Testis (tissue), 3 donors: ENCODE results near the gene ELMO2. TPM values are rescaled to one million over a fixed set of nuclear protein-coding genes. Genes with fewer than 3 reads are reported as not detected.

Source experiments
- DNase-seq: peaks from one replicate; pipeline ENCODE4 v3.0.0-alpha.2; 2019
- H3K27ac ChIP-seq, 2 donors: fragments of 200-600 bp; sonication (generic); one replicate each; pipeline ENCODE4 v1.5.1; 2019
- H3K27me3 ChIP-seq: fragments of 200-600 bp; sonication (generic); one replicate; pipeline ENCODE4 v1.5.1; 2019
- H3K36me3 ChIP-seq: fragments of 200-600 bp; sonication (generic); one replicate; pipeline ENCODE4 v1.5.1; 2017; ENCODE audit warnings: low read depth; ENCODE audit errors: missing control alignments
- H3K4me1 ChIP-seq: fragments of 200-600 bp; sonication (generic); one replicate; pipeline ENCODE4 v1.5.1; 2019
- H3K4me3 ChIP-seq, 2 donors: fragments of 200-600 bp; sonication (generic); one replicate each; pipeline ENCODE4 v1.5.1; 2017 to 2019
- H3K9me3 ChIP-seq: fragments of 200-600 bp; sonication (generic); one replicate; pipeline ENCODE4 v1.5.1; 2017
- POLR2A ChIP-seq: fragments of 450-650 bp; IDR thresholded peaks from one replicate; pipeline ENCODE4 v1.6.1; 2017; ENCODE audit warnings: antibody characterized with exemption, mild to moderate bottlenecking, moderate library complexity
- WGBS, 2 donors: methylation state at CpG; one replicate each; pipeline ENCODE4 v1.1.5; 2018; 5-methylcytosine and 5-hydroxymethylcytosine counted together
- intact Hi-C: fragments of 100-400 bp; cut with DNase I; formaldehyde crosslinking; loops from one replicate; pipeline ENCODE4 v1.15.1; 2023; ENCODE audit warnings: low total_unique reads
- polyA plus RNA-seq: library from polyadenylated mRNA; stranded (reverse); fragments of 350-450 nt; fragmentation: Illumina TruSeq; extraction: RNeasy Lipid Tissue Mini Kit (QIAGEN cat#74804); gene quantifications from one replicate; pipeline ENCODE4 v1.2.3, GENCODE V29; 2014; ENCODE audit warnings: low read depth, low replicate concordance; ENCODE audit not compliant: insufficient read depth
- total RNA-seq, 2 donors: library from RNA; depleted of rRNA; stranded (reverse); fragments of >200 nt; gene quantifications; one replicate each; pipeline ENCODE4 v1.2.3, GENCODE V29; 2016
- TF ChIP-seq, protein P1 (sequence below), 3 experiments: fragments of 450-650 bp in 2 of 3; fragments of 200-600 bp in 1 of 3; sonication (generic) in 1 of 3; IDR thresholded peaks; one replicate each; pipeline ENCODE4 v1.5.1; 2016 to 2019; ENCODE audit warnings: antibody characterized with exemption in 3 of 3, mild to moderate bottlenecking in 2 of 3, moderate library complexity in 1 of 3

Gene ELMO2
- total and polyA plus RNA-seq, 3 donors from 2014 or later, result 78.8 to 128 (median 120) TPM

DNA sequence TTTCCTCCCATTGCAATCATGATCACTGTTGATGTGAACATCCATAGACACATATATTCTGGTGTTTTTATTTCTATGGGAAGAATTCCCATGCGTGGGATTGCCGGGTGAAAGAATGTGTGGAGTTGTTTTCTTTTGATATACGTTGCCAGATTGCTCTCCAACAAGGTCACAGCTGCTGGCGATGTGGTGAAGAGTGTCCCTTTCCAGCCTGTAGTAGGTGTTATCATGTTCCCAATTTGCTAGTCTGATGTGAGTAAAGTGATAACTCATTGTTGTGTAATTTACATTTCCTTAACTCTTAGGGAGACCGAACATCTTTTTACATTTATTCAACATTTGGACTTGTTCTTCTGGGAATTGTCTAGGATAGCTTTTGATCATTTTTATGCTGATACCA lies 14.5 kb upstream of the ELMO2 start:
- no peak for DNase-seq
- H3K36me3 ChIP-seq, result no peaks in the 10 kb centered on the region
- H3K27ac ChIP-seq, result no peak overlapping the region
- 18 to 23% methylated on average over 5 of the region's 5 CpGs for WGBS, 2 donors
- TF ChIP-seq POLR2A, result no peak
- TF ChIP-seq, protein P1, sequence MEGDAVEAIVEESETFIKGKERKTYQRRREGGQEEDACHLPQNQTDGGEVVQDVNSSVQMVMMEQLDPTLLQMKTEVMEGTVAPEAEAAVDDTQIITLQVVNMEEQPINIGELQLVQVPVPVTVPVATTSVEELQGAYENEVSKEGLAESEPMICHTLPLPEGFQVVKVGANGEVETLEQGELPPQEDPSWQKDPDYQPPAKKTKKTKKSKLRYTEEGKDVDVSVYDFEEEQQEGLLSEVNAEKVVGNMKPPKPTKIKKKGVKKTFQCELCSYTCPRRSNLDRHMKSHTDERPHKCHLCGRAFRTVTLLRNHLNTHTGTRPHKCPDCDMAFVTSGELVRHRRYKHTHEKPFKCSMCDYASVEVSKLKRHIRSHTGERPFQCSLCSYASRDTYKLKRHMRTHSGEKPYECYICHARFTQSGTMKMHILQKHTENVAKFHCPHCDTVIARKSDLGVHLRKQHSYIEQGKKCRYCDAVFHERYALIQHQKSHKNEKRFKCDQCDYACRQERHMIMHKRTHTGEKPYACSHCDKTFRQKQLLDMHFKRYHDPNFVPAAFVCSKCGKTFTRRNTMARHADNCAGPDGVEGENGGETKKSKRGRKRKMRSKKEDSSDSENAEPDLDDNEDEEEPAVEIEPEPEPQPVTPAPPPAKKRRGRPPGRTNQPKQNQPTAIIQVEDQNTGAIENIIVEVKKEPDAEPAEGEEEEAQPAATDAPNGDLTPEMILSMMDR (IDR thresholded peaks at IDR 0.05), result no peak
- intact Hi-C loops, result no loop called here
- no peaks in the 10 kb centered on the region for H3K27me3 ChIP-seq
- H3K9me3 ChIP-seq, result no peaks in the 10 kb centered on the region
- H3K4me1 ChIP-seq, result no peaks in the 10 kb centered on the region
- H3K4me3 ChIP-seq, result no peak overlapping the region

DNA sequence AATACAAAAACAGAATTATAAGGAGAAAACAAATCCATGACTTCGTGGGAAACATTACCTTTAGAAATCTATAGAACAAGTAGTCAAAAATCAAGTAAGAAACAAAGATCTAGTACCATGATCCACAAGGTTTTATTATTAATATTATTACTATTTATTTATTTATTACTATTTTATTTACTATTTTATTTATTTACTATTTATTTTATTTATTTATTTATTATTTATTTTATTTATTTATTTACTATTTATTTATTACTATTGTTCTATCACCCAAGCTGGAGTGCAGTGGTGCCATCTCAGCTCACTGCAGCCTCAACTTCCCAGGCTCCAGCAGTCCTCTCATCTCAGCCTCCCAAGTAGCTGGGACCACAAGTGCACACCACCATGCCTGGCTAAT lies 13.5 kb upstream of the ELMO2 start:
- DNase-seq, result no peak
- no peak for TF ChIP-seq POLR2A
- TF ChIP-seq, protein P1 (IDR thresholded peaks at IDR 0.05), result no peak
- Histone ChIP-seq H3K36me3 (no peaks in the 10 kb centered on the region), H3K4me3 (no peak overlapping the region), H3K27ac (no peak overlapping the region), H3K9me3 (no peaks in the 10 kb centered on the region), H3K27me3 (no peaks in the 10 kb centered on the region), H3K4me1 (no peaks in the 10 kb centered on the region)
- intact Hi-C loops, result no loop called here
- WGBS, 2 donors, result 74 to 87% methylated on average over 1 of the region's 1 CpG

DNA sequence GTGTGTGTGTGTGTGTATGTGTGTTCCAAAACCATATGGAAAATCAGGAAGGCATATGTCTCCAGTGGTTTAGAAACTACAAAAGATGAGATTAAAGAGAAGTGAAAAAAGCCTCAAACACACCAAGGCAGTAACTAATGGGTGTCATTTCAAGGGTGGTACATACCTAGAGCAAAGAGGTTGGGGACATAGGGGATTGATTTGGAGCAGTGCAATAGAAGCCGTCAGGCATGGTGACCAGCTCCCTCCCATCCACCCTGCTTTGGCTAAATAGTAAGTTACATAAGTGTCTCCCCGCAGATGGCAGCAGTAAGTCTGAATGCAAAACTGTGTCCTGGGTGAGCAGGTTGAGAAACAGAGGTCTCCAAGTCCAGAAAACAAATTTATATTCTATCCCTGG lies 10.4 kb upstream of the ELMO2 start:
- WGBS, 2 donors, result 79 to 89% methylated on average over 2 of the region's 2 CpGs
- DNase-seq, result no peak
- TF ChIP-seq, protein P1 (IDR thresholded peaks at IDR 0.05), result no peak
- TF ChIP-seq POLR2A, result no peak
- H3K27me3 ChIP-seq, result no peaks in the 10 kb centered on the region
- intact Hi-C loops, result no loop called here
- no peaks in the 10 kb centered on the region for H3K9me3 ChIP-seq
- no peak overlapping the region for H3K27ac ChIP-seq
- no peaks in the 10 kb centered on the region for H3K4me1 ChIP-seq
- no peak overlapping the region for H3K4me3 ChIP-seq
- H3K36me3 ChIP-seq, result no peaks in the 10 kb centered on the region

DNA sequence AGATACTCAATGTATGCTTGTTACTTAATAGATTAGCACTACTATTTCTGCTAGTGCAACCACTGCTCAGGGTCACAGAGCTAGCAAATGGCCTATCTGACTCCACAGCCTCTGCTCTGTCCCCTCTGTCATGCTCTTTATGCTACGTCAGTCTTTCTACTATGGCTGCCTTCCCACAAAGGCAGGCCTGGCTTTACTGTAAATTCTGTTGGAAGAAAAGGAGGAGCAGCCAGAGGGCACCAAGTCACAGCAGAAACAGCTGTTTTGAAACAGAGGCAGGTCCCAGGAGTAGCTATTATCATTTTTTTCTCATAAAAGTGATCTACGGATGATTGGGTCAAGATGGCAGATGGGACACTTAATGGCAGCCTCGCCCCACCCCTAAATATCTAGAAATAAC lies 10.0 kb upstream of the ELMO2 start:
- intact Hi-C loops, result no loop called here

DNA sequence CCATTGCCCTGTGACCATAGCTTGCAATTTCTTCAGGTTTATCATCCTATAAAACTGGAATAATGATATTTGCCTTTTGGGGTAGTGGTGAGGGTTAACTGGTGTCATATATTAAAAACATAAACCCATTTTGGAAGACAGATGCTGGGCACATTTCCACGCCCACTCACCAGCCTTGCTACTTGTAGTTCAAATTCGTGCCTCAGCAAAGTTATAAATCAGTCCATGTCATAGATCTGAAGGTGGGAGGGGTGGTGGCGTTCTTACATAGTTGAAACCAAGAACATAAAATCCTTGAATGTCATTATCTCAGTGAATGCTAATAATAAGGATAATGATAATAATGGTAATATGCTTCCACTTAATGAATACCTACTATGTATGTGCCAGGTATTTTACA lies 9.4 kb upstream of the ELMO2 start:
- no peak for TF ChIP-seq POLR2A
- TF ChIP-seq, protein P1 (IDR thresholded peaks at IDR 0.05), result no peak
- Histone ChIP-seq H3K36me3 (no peaks in the 10 kb centered on the region), H3K27ac (no peak overlapping the region), H3K4me3 (no peak overlapping the region), H3K27me3 (no peaks in the 10 kb centered on the region), H3K4me1 (no peaks in the 10 kb centered on the region), H3K9me3 (no peaks in the 10 kb centered on the region)
- no peak for DNase-seq
- 76 to 80% methylated on average over 3 of the region's 3 CpGs for WGBS, 2 donors
- intact Hi-C loops, result no loop called here

More for the DNA sequence above, 10.0 kb upstream of the ELMO2 start:
- WGBS, 2 donors, result 75 to 81% methylated on average over 3 of the region's 3 CpGs
- Histone ChIP-seq H3K9me3 (no peaks in the 10 kb centered on the region), H3K27me3 (no peaks in the 10 kb centered on the region), H3K27ac (no peak overlapping the region), H3K36me3 (no peaks in the 10 kb centered on the region), H3K4me1 (no peaks in the 10 kb centered on the region), H3K4me3 (no peak overlapping the region)
- TF ChIP-seq, protein P1 (IDR thresholded peaks at IDR 0.05), result no peak
- no peak for TF ChIP-seq POLR2A
- DNase-seq, result no peak
